IMR-90 (cell line): ENCODE data around the gene EXOG. TPM values are rescaled to one million over a fixed set of nuclear protein-coding genes. Genes with fewer than 3 reads are reported as not detected.

ENCODE experiments used
- ATAC-seq: fragments of 200-7000 bp; cut with Tn5 transposase; 2 replicates; pipeline ENCODE4 v1.9.1; 2020; ENCODE audit warnings: low read depth, mild to moderate bottlenecking, moderate library complexity
- BruUV-seq: library from RNA; stranded (reverse); fragments of 400-500 nt; replicated peaks from 2 replicates; lab custom pipeline; 2021; lab: Mats Ljungman, UMichigan
- CTCF ChIA-PET: fragments of 300-600 bp; formaldehyde crosslinking; extraction: SDS; loops from one replicate; lab custom pipeline; 2021; ENCODE audit warnings: antibody characterized with exemption; lab: Yijun Ruan, JAX
- POLR2A ChIA-PET: fragments of 300-600 bp; sonication (Branson Sonifier 250); formaldehyde crosslinking; loops from one replicate; lab custom pipeline; 2022; ENCODE audit warnings: antibody characterized with exemption; ENCODE audit not compliant: unreplicated experiment; lab: Charles Lee
- DNase-seq: peaks from one replicate; pipeline ENCODE4 v3.0.0; 2013
- H2AFZ ChIP-seq: replicated peaks from 2 replicates; pipeline ENCODE3; 2013; ENCODE audit warnings: low read length, mild to moderate bottlenecking; ENCODE audit not compliant: poor library complexity
- H2AK5ac ChIP-seq: 2 replicates; pipeline ENCODE4 v1.6.1; 2013; ENCODE audit warnings: low read depth, low read length, inconsistent platforms
- H2AK9ac ChIP-seq: replicated peaks from 2 replicates; pipeline ENCODE3; 2013; ENCODE audit warnings: mild to moderate bottlenecking, low read depth, low read length, moderate library complexity; ENCODE audit not compliant: poor library complexity
- H2BK120ac ChIP-seq: 2 replicates; pipeline ENCODE4 v1.6.1; 2013; ENCODE audit warnings: low read depth, low read length, inconsistent platforms
- H2BK15ac ChIP-seq: 3 replicates; pipeline ENCODE4 v1.6.1; 2013; ENCODE audit warnings: low read depth, low read length, inconsistent platforms
- H2BK20ac ChIP-seq: 2 replicates; pipeline ENCODE4 v1.6.1; 2013; ENCODE audit warnings: low read depth, mild to moderate bottlenecking, inconsistent platforms, low read length, moderate library complexity
- H2BK5ac ChIP-seq: 2 replicates; pipeline ENCODE4 v1.6.1; 2013; ENCODE audit warnings: mild to moderate bottlenecking, low read depth, low read length, inconsistent platforms; ENCODE audit not compliant: poor library complexity, severe bottlenecking
- H3K14ac ChIP-seq: replicated peaks from 2 replicates; pipeline ENCODE4 v1.6.1; 2013; ENCODE audit warnings: low read depth, low read length, inconsistent platforms
- H3K18ac ChIP-seq: 2 replicates; pipeline ENCODE4 v1.6.1; 2013; ENCODE audit warnings: low read depth, low read length, control low read depth
- H3K23ac ChIP-seq: 2 replicates; pipeline ENCODE4 v1.6.1; 2013; ENCODE audit warnings: low read depth, low read length, inconsistent platforms
- H3K27ac ChIP-seq: 2 replicates; pipeline ENCODE4 v1.5.1; 2013; ENCODE audit warnings: mild to moderate bottlenecking, control low read depth, low read length; ENCODE audit not compliant: insufficient read depth
- H3K27me3 ChIP-seq: 2 replicates; pipeline ENCODE4 v1.6.1; 2013; ENCODE audit warnings: low read length; ENCODE audit not compliant: control insufficient read depth, insufficient read depth
- H3K36me3 ChIP-seq: 2 replicates; pipeline ENCODE4 v1.6.1; 2013; ENCODE audit warnings: low read length, mixed read lengths; ENCODE audit not compliant: control insufficient read depth, insufficient read depth
- H3K4ac ChIP-seq: 2 replicates; pipeline ENCODE4 v1.6.1; 2013; ENCODE audit warnings: low read depth, low read length, inconsistent platforms
- H3K4me1 ChIP-seq: 2 replicates; pipeline ENCODE4 v1.6.1; 2013; ENCODE audit warnings: low read length, mixed read lengths; ENCODE audit not compliant: control insufficient read depth, insufficient read depth
- H3K4me2 ChIP-seq: 2 replicates; pipeline ENCODE4 v1.6.1; 2013; ENCODE audit warnings: low read depth, mild to moderate bottlenecking, control low read depth, low read length, moderate library complexity
- H3K4me3 ChIP-seq: 2 replicates; pipeline ENCODE4 v1.5.1; 2013; ENCODE audit warnings: low read depth, mild to moderate bottlenecking, control low read depth, low read length, moderate library complexity; ENCODE audit not compliant: insufficient read depth
- H3K56ac ChIP-seq: 2 replicates; pipeline ENCODE4 v1.6.1; 2013; ENCODE audit warnings: low read length, inconsistent platforms; ENCODE audit not compliant: insufficient read depth; ENCODE audit errors: extremely low read depth
- H3K79me1 ChIP-seq, 2 experiments: 2 replicates each; pipeline ENCODE4 v1.6.1; 2013; ENCODE audit warnings: low read length in 2 of 2, inconsistent platforms in 1 of 2, low read depth in 1 of 2
- H3K9ac ChIP-seq: 2 replicates; pipeline ENCODE4 v1.6.1; 2013; ENCODE audit warnings: low read depth, low read length, control low read depth
- H3K9me1 ChIP-seq: 2 replicates; pipeline ENCODE4 v1.6.1; 2013; ENCODE audit warnings: low read length, inconsistent platforms; ENCODE audit not compliant: insufficient read depth
- H3K9me3 ChIP-seq: 2 replicates; pipeline ENCODE4 v1.6.1; 2013; ENCODE audit warnings: low read length; ENCODE audit not compliant: control insufficient read depth, insufficient read depth
- H4K20me1 ChIP-seq: 2 replicates; pipeline ENCODE4 v1.6.1; 2013; ENCODE audit warnings: low read length, inconsistent platforms; ENCODE audit not compliant: insufficient read depth
- H4K5ac ChIP-seq: 2 replicates; pipeline ENCODE4 v1.6.1; 2013; ENCODE audit warnings: mild to moderate bottlenecking, low read depth, low read length, control low read depth
- H4K8ac ChIP-seq, 2 experiments: 2 replicates each; pipeline ENCODE4 v1.6.1; 2013; ENCODE audit warnings: low read depth in 2 of 2, low read length in 2 of 2, control low read depth in 1 of 2, inconsistent platforms in 1 of 2
- H4K91ac ChIP-seq: 2 replicates; pipeline ENCODE4 v1.6.1; 2013; ENCODE audit warnings: low read depth, low read length, inconsistent platforms; ENCODE audit not compliant: insufficient read depth
- BHLHE40 ChIP-seq: fragments of 150-350 bp; IDR thresholded peaks from 2 replicates; pipeline ENCODE4 v1.6.1; 2016; ENCODE audit warnings: mild to moderate bottlenecking, low read depth, low read length
- CEBPB ChIP-seq: IDR thresholded peaks from 2 replicates; pipeline ENCODE4 v1.6.1; 2012; ENCODE audit warnings: low read depth, low read length, improper control_type of control experiment
- CHD1 ChIP-seq: IDR thresholded peaks from 2 replicates; pipeline ENCODE4 v1.6.1; 2012; ENCODE audit warnings: low read depth, low read length, improper control_type of control experiment
- CTCF ChIP-seq: conservative IDR thresholded peaks from 2 replicates; pipeline ENCODE4 v1.5.1; 2012; ENCODE audit warnings: mild to moderate bottlenecking, low read depth, low read length, improper control_type of control experiment
- MAZ ChIP-seq: IDR thresholded peaks from 2 replicates; pipeline ENCODE4 v1.6.1; 2012; ENCODE audit warnings: low read depth, mild to moderate bottlenecking, low read length, improper control_type of control experiment, moderate library complexity, borderline replicate concordance
- MXI1 ChIP-seq: IDR thresholded peaks from 2 replicates; pipeline ENCODE4 v1.6.1; 2012; ENCODE audit warnings: low read depth, mild to moderate bottlenecking, low read length, moderate library complexity, borderline replicate concordance
- NFE2L2 ChIP-seq: fragments of 150-350 bp; IDR thresholded peaks from 2 replicates; pipeline ENCODE4 v1.6.1; 2016; ENCODE audit warnings: low read depth, mild to moderate bottlenecking, low read length
- POLR2A ChIP-seq: IDR thresholded peaks from 2 replicates; pipeline ENCODE4 v1.6.1; 2012; ENCODE audit warnings: mild to moderate bottlenecking, low read depth, low read length
- RAD21 ChIP-seq: IDR thresholded peaks from 2 replicates; pipeline ENCODE4 v1.6.1; 2012; ENCODE audit warnings: low read length, improper control_type of control experiment
- RCOR1 ChIP-seq: IDR thresholded peaks from 2 replicates; pipeline ENCODE4 v1.6.1; 2012; ENCODE audit warnings: mild to moderate bottlenecking, low read length, improper control_type of control experiment; ENCODE audit not compliant: insufficient replicate concordance
- RFX5 ChIP-seq: IDR thresholded peaks from 2 replicates; pipeline ENCODE4 v1.8.0; 2012; ENCODE audit warnings: low read depth, mild to moderate bottlenecking, low read length, moderate library complexity
- SMC3 ChIP-seq: fragments of 150-350 bp; IDR thresholded peaks from 2 replicates; pipeline ENCODE4 v1.6.1; 2016; ENCODE audit warnings: low read depth, mild to moderate bottlenecking, antibody characterized with exemption, low read length, moderate library complexity
- WGBS, 2 experiments: methylation state at CpG; one replicate each; pipeline versions ENCODE4 v1.1.5 to v1.1.7; 2013; ENCODE audit warnings: missing lambda C conversion rate in 2 of 2; ENCODE audit not compliant: insufficient read length in 1 of 2; ENCODE audit errors: extremely low coverage in 2 of 2; 5-methylcytosine and 5-hydroxymethylcytosine counted together
- dilution Hi-C: fragments of 300-500 bp; cut with HindIII; formaldehyde crosslinking; loops from one replicate; pipeline ENCODE4 v1.14.3; 2018; ENCODE audit warnings: low sequenced_read_pairs; ENCODE audit not compliant: unreplicated experiment
- in situ Hi-C: fragments of 300-500 bp; cut with MboI; formaldehyde crosslinking; loops from 3 replicates; pipeline ENCODE4 v1.14.3; 2019; ENCODE audit warnings: low sequenced_read_pairs, inconsistent platforms, mixed read lengths
- intact Hi-C: fragments of 100-400 bp; cut with micrococcal nuclease; formaldehyde crosslinking; loops from 2 replicates; pipeline ENCODE4 v1.10.0; 2022
- polyA plus RNA-seq, 3 experiments: library from polyadenylated mRNA; depleted of rRNA; stranded (reverse); fragments of >200 nt; gene quantifications; 2 replicates each; pipeline ENCODE4 v1.2.3, GENCODE V29; 2012; ENCODE audit warnings: low replicate concordance in 1 of 3
- total RNA-seq: library from RNA; depleted of rRNA; stranded (reverse); fragments of >200 nt; gene quantifications from 2 replicates; pipeline ENCODE4 v1.2.3, GENCODE V29; 2012
- TF ChIP-seq, protein P1 (sequence below): fragments of 150-350 bp; IDR thresholded peaks from 2 replicates; pipeline ENCODE4 v1.6.1; 2017; ENCODE audit warnings: mild to moderate bottlenecking, antibody characterized with exemption, low read length, low read depth

The EXOG gene
- total and polyA plus RNA-seq, 2 of the 4 experiments (the other 2 are of a cell fraction) = 10.2 to 15.0 TPM

DNA sequence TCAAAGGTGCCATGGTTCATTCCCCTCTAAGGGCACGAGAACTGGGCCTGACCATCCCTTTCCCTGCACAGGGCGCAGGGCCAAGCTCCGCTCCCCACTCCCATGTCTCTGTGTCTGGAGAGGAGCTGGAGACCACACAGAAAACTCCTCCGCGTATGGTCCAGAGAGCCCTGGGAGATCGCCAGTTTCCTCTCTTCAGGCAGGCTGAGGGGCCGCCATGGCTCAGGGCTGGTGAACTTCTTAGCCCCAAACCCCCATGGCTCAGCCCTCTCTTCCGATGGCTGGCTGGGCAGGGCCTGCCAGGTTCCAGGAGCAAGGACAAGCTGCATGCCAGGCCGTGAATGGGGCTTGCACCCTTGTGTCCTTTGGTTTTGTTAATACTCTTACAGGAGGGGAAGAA, 52.9 kb downstream of the EXOG start:
- Histone ChIP-seq H2BK120ac (no peak overlapping the region), H3K4me3 (no peak overlapping the region), H3K56ac (no peak overlapping the region), H3K9me3 (no peaks in the 10 kb centered on the region), H3K27ac (no peak overlapping the region), H3K9ac (no peak overlapping the region), H2AK5ac (no peak overlapping the region), H2AFZ (no peak overlapping the region), H3K4ac (no peak overlapping the region), H2AK9ac (no peak overlapping the region), H3K79me1 (no peaks in the 10 kb centered on the region), H4K8ac (no peak overlapping the region), H3K27me3 (peaks cover 2% of the 10 kb centered on the region; the same call in 1 of the 2 replicates), H2BK15ac (no peak overlapping the region), H3K14ac (no peak overlapping the region), H4K91ac (no peak overlapping the region), H3K4me1 (no peaks in the 10 kb centered on the region), H3K18ac (no peak overlapping the region), H2BK5ac (no peak overlapping the region), H2BK20ac (no peak overlapping the region), H3K9me1 (no peaks in the 10 kb centered on the region), H3K36me3 (no peaks in the 10 kb centered on the region), H4K5ac (no peak overlapping the region), H3K23ac (no peak overlapping the region), H4K20me1 (no peaks in the 10 kb centered on the region), H3K4me2 (no peak overlapping the region)
- dilution Hi-C loops = no loop called here
- DNase-seq (no peak), ATAC-seq (no peak)
- BruUV-seq = no TSS peak
- WGBS, 2 experiments = 60% methylated on average over 3 of the region's 9 CpGs; no CpG with 5 or more reads in 1 of the 2 experiments
- intact Hi-C loops = no loop called here
- ChIA-PET POLR2A (no interaction called here), CTCF (no interaction called here)
- in situ Hi-C loops = no loop called here
- no peak for TF ChIP-seq SMC3
- TF ChIP-seq, protein P1, sequence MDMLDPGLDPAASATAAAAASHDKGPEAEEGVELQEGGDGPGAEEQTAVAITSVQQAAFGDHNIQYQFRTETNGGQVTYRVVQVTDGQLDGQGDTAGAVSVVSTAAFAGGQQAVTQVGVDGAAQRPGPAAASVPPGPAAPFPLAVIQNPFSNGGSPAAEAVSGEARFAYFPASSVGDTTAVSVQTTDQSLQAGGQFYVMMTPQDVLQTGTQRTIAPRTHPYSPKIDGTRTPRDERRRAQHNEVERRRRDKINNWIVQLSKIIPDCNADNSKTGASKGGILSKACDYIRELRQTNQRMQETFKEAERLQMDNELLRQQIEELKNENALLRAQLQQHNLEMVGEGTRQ = no peak
- no peak for TF ChIP-seq BHLHE40
- TF ChIP-seq CHD1 = no peak
- TF ChIP-seq POLR2A = no peak
- TF ChIP-seq CEBPB = no peak
- no peak for TF ChIP-seq RAD21
- TF ChIP-seq RCOR1 = no peak
- TF ChIP-seq CTCF = no peak
- no peak for TF ChIP-seq RFX5
- no peak for TF ChIP-seq MXI1
- TF ChIP-seq NFE2L2 = no peak
- TF ChIP-seq MAZ = no peak
